A204.1 (cell line): ENCODE results near the gene LYPD5.

Experiments
- FAIRE-seq: peaks from 2 replicates; lab custom pipeline; 2012; peaks lifted over from hg19 to GRCh38; lab: Jason Lieb, UNC

Gene LYPD5

GRCh38 chr19:43751466-43752220 is 50.6 kb downstream of the LYPD5 start:
- no peak for FAIRE-seq

- no peak for FAIRE-seq
Observed at GRCh38 chr19:43749898-43750297, 52.3 kb downstream of the LYPD5 start.

GRCh38 chr19:43749152-43749551 is 53.1 kb downstream of the LYPD5 start:
- no peak for FAIRE-seq

- no peak for FAIRE-seq
Observed at GRCh38 chr19:43748685-43749084, 53.6 kb downstream of the LYPD5 start.

GRCh38 chr19:43748205-43748594 is 54.0 kb downstream of the LYPD5 start:
- no peak for FAIRE-seq

- FAIRE-seq = no peak
Observed at GRCh38 chr19:43747557-43748204, 54.6 kb downstream of the LYPD5 start.
